B cell (primary cell): ENCODE data around the gene NOL4L. TPM values are rescaled to one million over a fixed set of nuclear protein-coding genes. Genes with fewer than 3 reads are reported as not detected.

ENCODE experiments used
- ATAC-seq: fragments of 200-7000 bp; cut with Tn5 transposase; one replicate; pipeline ENCODE4 v1.10.0; 2021; ENCODE audit warnings: low read depth, mild to moderate bottlenecking, moderate number of reproducible peaks, moderate library complexity
- CTCF ChIA-PET: fragments of 350-600 bp; sonication (Branson Sonifier 250); formaldehyde crosslinking; loops from one replicate; lab custom pipeline; 2021; ENCODE audit warnings: antibody characterized with exemption, inconsistent platforms; lab: Charles Lee
- POLR2A ChIA-PET: fragments of 350-600 bp; sonication (Branson Sonifier 250); formaldehyde crosslinking; loops from one replicate; lab custom pipeline; 2021; ENCODE audit warnings: antibody characterized with exemption; lab: Charles Lee
- DNase-seq: peaks from one replicate; pipeline ENCODE4 v3.0.0; 2013
- H2AFZ ChIP-seq: 2 replicates; pipeline ENCODE4 v1.6.1; 2012; ENCODE audit warnings: mild to moderate bottlenecking, low read depth, low read length; ENCODE audit not compliant: insufficient read depth, poor library complexity, severe bottlenecking
- H3K27ac ChIP-seq, 2 donors: 1 replicate in 1 of 2; 2 replicates in 1 of 2; pipeline ENCODE4 v1.5.1; 2012 to 2013; ENCODE audit warnings: low read length in 2 of 2, mild to moderate bottlenecking in 2 of 2, moderate library complexity in 1 of 2
- H3K27me3 ChIP-seq, 4 experiments: fragments of 200-600 bp in 1 of 4; sonication (generic) in 1 of 4; replicated peaks in 1 of 4; 1 replicate in 2 of 4; 2 replicates in 2 of 4; pipeline versions ENCODE4 v1.6.1 to v1.7.0; 2013 to 2016; ENCODE audit warnings: low read length in 3 of 4, mild to moderate bottlenecking in 2 of 4, mixed read lengths in 1 of 4, moderate library complexity in 1 of 4; ENCODE audit not compliant: insufficient read depth in 4 of 4, control insufficient read depth in 3 of 4; ENCODE audit errors: control extremely low read depth in 1 of 4
- H3K36me3 ChIP-seq, 2 experiments: replicated peaks in 1 of 2; 1 replicate in 1 of 2; 2 replicates in 1 of 2; pipeline versions ENCODE4 v1.6.1 to v1.7.1; 2013; ENCODE audit warnings: low read length in 1 of 2; ENCODE audit not compliant: insufficient read depth in 2 of 2, control insufficient read depth in 1 of 2; ENCODE audit errors: control extremely low read depth in 1 of 2, extremely low read depth in 1 of 2
- H3K4me1 ChIP-seq, 2 donors: fragments of 200-600 bp in 1 of 2; sonication (generic) in 1 of 2; 1 replicate in 1 of 2; 2 replicates in 1 of 2; pipeline versions ENCODE4 v1.5.1 to v1.6.1; 2013 to 2017; ENCODE audit warnings: low read length in 2 of 2; ENCODE audit not compliant: control insufficient read depth in 2 of 2, insufficient read depth in 2 of 2
- H3K4me2 ChIP-seq: replicated peaks from 2 replicates; pipeline ENCODE3; 2012; ENCODE audit warnings: mild to moderate bottlenecking, low read depth, low read length; ENCODE audit not compliant: poor library complexity, severe bottlenecking
- H3K4me3 ChIP-seq, 5 experiments: fragments of 200-600 bp in 1 of 5; sonication (generic) in 1 of 5; 1 replicate in 3 of 5; 2 replicates in 2 of 5; pipeline versions ENCODE4 v1.5.1 to v1.7.0; 2011 to 2016; ENCODE audit warnings: low read length in 4 of 5, mild to moderate bottlenecking in 4 of 5, low read depth in 2 of 5, control low read depth in 1 of 5, moderate library complexity in 1 of 5; ENCODE audit not compliant: insufficient read depth in 1 of 5; ENCODE audit errors: control extremely low read depth in 1 of 5, extremely low read depth in 1 of 5
- H3K79me2 ChIP-seq: fragments of 200-600 bp; sonication (generic); one replicate; pipeline ENCODE4 v1.6.0; 2016; ENCODE audit warnings: low read length; ENCODE audit not compliant: control insufficient read depth, insufficient read depth
- H3K9ac ChIP-seq: fragments of 200-600 bp; sonication (generic); 2 replicates; pipeline ENCODE4 v1.6.1; 2017; ENCODE audit warnings: mild to moderate bottlenecking, low read length, moderate library complexity
- H3K9me3 ChIP-seq, 3 donors: one replicate each; pipeline versions ENCODE4 v1.6.1 to v1.7.1; 2013; ENCODE audit warnings: low read length in 2 of 3; ENCODE audit not compliant: control insufficient read depth in 2 of 3, insufficient read depth in 1 of 3; ENCODE audit errors: control extremely low read depth in 1 of 3
- H4K20me1 ChIP-seq: 2 replicates; pipeline ENCODE4 v1.6.0; 2012; ENCODE audit warnings: mild to moderate bottlenecking, low read length; ENCODE audit not compliant: insufficient read depth, control insufficient read depth, poor library complexity, severe bottlenecking
- H3K27ac Mint-ChIP-seq: one replicate; pipeline ENCODE4 v1.8.0; 2021; ENCODE audit warnings: mixed read lengths
- H3K27me3 Mint-ChIP-seq: one replicate; pipeline ENCODE4 v1.8.0; 2021; ENCODE audit warnings: mixed read lengths
- H3K4me1 Mint-ChIP-seq: one replicate; pipeline ENCODE4 v1.8.0; 2021; ENCODE audit warnings: mixed read lengths
- H3K4me3 Mint-ChIP-seq: one replicate; pipeline ENCODE4 v1.8.0; 2021; ENCODE audit warnings: mixed read lengths
- H3K9me3 Mint-ChIP-seq: one replicate; pipeline ENCODE4 v1.8.0; 2022; ENCODE audit warnings: mixed read lengths; ENCODE audit not compliant: insufficient read depth
- CTCF ChIP-seq: fragments of 200-600 bp; IDR thresholded peaks from one replicate; pipeline ENCODE4 v1.8.0; 2022; ENCODE audit warnings: antibody characterized with exemption, mild to moderate bottlenecking
- EZH2 ChIP-seq: IDR thresholded peaks from 2 replicates; pipeline ENCODE4 v1.6.1; 2012; ENCODE audit warnings: borderline replicate concordance, low read depth, mild to moderate bottlenecking, moderate library complexity, low read length; ENCODE audit not compliant: insufficient read depth, poor library complexity, severe bottlenecking
- WGBS: methylation state at CpG from one replicate; pipeline ENCODE4 v1.1.5; 2013; ENCODE audit warnings: missing lambda C conversion rate; ENCODE audit not compliant: insufficient coverage; 5-methylcytosine and 5-hydroxymethylcytosine counted together
- intact Hi-C: fragments of 100-400 bp; cut with micrococcal nuclease; formaldehyde crosslinking; loops from one replicate; pipeline ENCODE4 v1.10.0; 2022
- polyA plus RNA-seq: library from polyadenylated mRNA; depleted of rRNA; stranded (reverse); fragments of >200 nt; gene quantifications from 2 replicates; pipeline ENCODE4 v1.2.3, GENCODE V29; 2012
- total RNA-seq, 2 donors: library from RNA; stranded (reverse); fragments of 120-200 nt in 1 of 2; gene quantifications; 1 replicate in 1 of 2; 2 replicates in 1 of 2; pipeline versions ENCODE4 v1.2.3 to v1.2.4, GENCODE V29; 2013 to 2022

Gene NOL4L
- total and polyA plus RNA-seq, 2 donors (not counting 1 experiment from before 2014, with no cell fraction given), result 6.5 to 7.9 TPM

GRCh38 chr20:32558526-32558925 lies 26.6 kb downstream of the NOL4L start:
- Histone ChIP-seq H3K4me3 (no peak overlapping the region), H3K27me3 (peaks cover 0 to 37% (median under 1%) of the 10 kb centered on the region in 4 experiments), H4K20me1 (no peaks in the 10 kb centered on the region), H3K9ac (no peak overlapping the region), H3K27ac (no peak overlapping the region), H3K36me3 (no peaks in the 10 kb centered on the region), H3K4me2 (no peak overlapping the region), H3K9me3 (peaks cover 0 to 3% (median 0%) of the 10 kb centered on the region in 3 donors), H3K79me2 (peaks cover 13% of the 10 kb centered on the region), H2AFZ (no peak overlapping the region), H3K4me1 (peaks cover 4 to 7% of the 10 kb centered on the region in 2 donors)
- no peak for ATAC-seq
- DNase-seq, result no peak
- WGBS, result 93% methylated on average over 9 of the region's 13 CpGs
- Mint-ChIP-seq H3K4me1 (peaks cover 10% of the 10 kb centered on the region), H3K9me3 (no peaks in the 10 kb centered on the region), H3K27me3 (peaks cover 10% of the 10 kb centered on the region), H3K4me3 (no peak overlapping the region), H3K27ac (no peak overlapping the region)
- POLR2A ChIA-PET, result interaction anchor here (0.5 kb wide), 1 partner anchor 24 kb away, joined by 3 read pairs; no protein-coding TSS in a partner anchor
- TF ChIP-seq CTCF (no peak), EZH2 (no peak)
- CTCF ChIA-PET, result no interaction called here
- intact Hi-C loops, result no loop called here

GRCh38 chr20:32557319-32557718 lies 27.8 kb downstream of the NOL4L start:
- no peaks in the 10 kb centered on the region for H3K9me3 Mint-ChIP-seq
- H2AFZ ChIP-seq, result no peak overlapping the region
- H3K4me3 Mint-ChIP-seq, result no peak overlapping the region
- H3K4me1 Mint-ChIP-seq, result peaks cover 10% of the 10 kb centered on the region
- peaks cover 10% of the 10 kb centered on the region for H3K27me3 Mint-ChIP-seq
- DNase-seq (no peak), ATAC-seq (no peak)
- CTCF ChIA-PET, result no interaction called here
- TF ChIP-seq CTCF (no peak), EZH2 (no peak)
- H3K27ac ChIP-seq, result no peak overlapping the region
- H3K27me3 ChIP-seq, result peaks cover 0 to 37% (median under 1%) of the 10 kb centered on the region in 4 experiments
- 52% methylated on average over 5 of the region's 5 CpGs for WGBS
- peaks cover 0 to 3% (median 0%) of the 10 kb centered on the region in 3 donors for H3K9me3 ChIP-seq
- no peak overlapping the region for H3K9ac ChIP-seq
- POLR2A ChIA-PET, result no interaction called here
- intact Hi-C loops, result no loop called here
- peaks cover 4 to 7% of the 10 kb centered on the region in 2 donors for H3K4me1 ChIP-seq
- no peak overlapping the region for H3K27ac Mint-ChIP-seq
- no peak overlapping the region for H3K4me2 ChIP-seq
- no peaks in the 10 kb centered on the region for H3K36me3 ChIP-seq
- H3K4me3 ChIP-seq, result no peak overlapping the region
- H3K79me2 ChIP-seq, result peaks cover 13% of the 10 kb centered on the region
- H4K20me1 ChIP-seq, result no peaks in the 10 kb centered on the region
